ENCODE data around the gene ADAMTS18.

The ADAMTS18 gene

GRCh38 chr16:77328768-77329167 is 106.1 kb downstream of the ADAMTS18 start:
- no peak for DNase-seq (ENCODE audit: low read depth)

GRCh38 chr16:77328274-77328673 is 106.6 kb downstream of the ADAMTS18 start:
- no peak for DNase-seq (ENCODE audit: low read depth)

DNA sequence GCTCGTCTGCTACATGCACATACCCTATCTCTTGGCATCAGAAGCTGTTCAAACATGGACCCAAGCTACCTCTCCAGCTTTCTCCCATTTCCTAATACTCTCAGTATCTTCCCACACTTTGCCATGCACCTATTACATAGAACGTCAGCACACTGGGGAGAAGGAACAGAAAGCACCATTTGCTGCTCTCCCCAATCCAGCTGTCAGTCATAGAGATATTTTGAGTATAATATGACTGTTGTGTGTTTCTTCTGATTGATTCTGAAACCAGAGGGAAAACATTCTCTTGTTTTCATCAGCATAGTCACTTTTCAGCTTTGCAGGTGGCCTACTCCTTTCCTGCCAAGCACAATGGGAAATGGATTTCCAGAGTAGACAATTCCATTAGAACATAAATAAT is 107.1 kb downstream of the ADAMTS18 start:
- no peak for DNase-seq (ENCODE audit: low read depth)

DNA sequence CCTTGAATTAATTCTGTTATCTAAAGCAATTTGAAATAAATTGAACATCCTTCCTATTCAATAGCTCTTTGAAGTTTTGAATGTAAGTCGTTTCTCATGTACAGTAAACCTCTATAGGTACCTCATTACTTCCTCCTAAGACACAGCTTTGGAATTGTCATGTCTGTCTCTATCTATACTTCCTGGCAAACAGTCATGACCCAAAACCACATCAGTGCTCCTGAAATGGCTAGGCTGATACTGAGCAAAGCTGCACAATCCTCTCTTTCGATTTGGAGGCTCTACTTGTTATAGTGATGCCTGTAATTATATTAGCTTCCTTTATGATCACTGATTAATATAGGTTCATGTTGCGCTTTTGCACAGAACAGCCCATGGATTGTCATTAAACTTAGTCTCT is 110.1 kb downstream of the ADAMTS18 start:
- DNase-seq (ENCODE audit: low read depth), result no peak

- no peak for DNase-seq (ENCODE audit: low read depth)
Observed at GRCh38 chr16:77323695-77324094, 111.1 kb downstream of the ADAMTS18 start.

GRCh38 chr16:77322757-77323156 is 112.1 kb downstream of the ADAMTS18 start:
- DNase-seq (ENCODE audit: low read depth), result no peak

GRCh38 chr16:77317059-77317458 is 117.8 kb downstream of the ADAMTS18 start:
- no peak for DNase-seq (ENCODE audit: low read depth)

- DNase-seq (ENCODE audit: low read depth), result no peak
Observed at GRCh38 chr16:77310877-77311276, 124.0 kb downstream of the ADAMTS18 start.

GRCh38 chr16:77308163-77308561 is 126.7 kb downstream of the ADAMTS18 start:
- DNase-seq (ENCODE audit: low read depth), result peak; percentile 92

DNA sequence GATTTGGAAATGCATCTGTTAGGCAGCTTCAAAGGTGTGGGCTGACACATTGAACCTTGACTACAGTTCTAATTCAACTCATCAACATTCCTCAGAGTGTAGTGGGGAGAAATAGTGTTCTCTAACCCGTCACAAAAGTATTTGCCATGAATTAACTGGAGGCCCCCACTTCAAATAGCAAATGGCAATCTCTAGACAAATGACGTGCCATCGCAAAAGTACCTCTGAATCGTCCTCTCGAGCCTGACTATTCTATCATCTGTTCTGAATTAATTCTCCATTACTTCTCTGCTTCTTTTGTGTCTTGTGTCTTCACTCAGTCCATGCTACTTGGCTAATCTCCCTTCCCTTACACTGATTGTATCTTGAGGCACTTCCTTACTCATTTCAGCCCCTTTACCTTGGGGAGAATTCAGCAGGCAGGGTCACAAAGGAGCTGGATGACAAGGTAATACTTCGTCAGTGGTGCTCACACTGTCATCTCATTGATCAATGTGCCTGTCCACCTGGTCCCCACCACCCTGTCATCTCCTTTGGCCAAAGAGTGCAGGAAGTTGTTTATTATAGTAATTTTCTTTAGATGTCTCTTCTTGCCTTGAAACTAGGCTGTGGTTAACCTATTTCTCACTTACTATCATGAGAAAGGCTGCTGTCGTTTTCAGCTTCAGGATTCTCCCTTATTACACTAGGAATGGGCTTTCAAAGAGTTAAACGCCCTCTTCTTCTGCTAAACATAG is 127.2 kb downstream of the ADAMTS18 start:
- no peak for DNase-seq (ENCODE audit: low read depth)

DNA sequence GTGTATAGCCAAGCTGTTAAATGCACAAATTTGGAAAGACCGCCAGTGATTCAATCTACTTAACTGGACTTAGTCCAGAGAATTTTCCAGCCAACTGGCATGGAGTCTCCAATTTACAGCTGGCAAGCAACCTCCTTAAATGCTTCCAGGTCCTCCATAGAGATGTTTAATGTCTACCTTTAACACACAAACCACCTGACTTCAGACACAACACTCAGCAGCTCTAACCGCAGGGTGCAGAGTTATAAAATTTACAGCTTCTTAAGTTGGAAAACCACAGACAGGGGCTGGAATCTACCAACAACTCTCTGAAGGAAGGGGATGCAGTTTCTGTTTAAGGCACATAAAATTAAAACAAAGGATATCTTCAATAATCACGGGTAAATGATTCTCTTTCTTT is 128.8 kb downstream of the ADAMTS18 start:
- peak; percentile 39 for DNase-seq (ENCODE audit: low read depth)

GRCh38 chr16:77304877-77305276 is 130.0 kb downstream of the ADAMTS18 start:
- no peak for DNase-seq (ENCODE audit: low read depth)

- no peak for DNase-seq (ENCODE audit: low read depth)
Observed at GRCh38 chr16:77304134-77304533, 130.7 kb downstream of the ADAMTS18 start.

GRCh38 chr16:77302674-77303073 is 132.2 kb downstream of the ADAMTS18 start:
- no peak for DNase-seq (ENCODE audit: low read depth)

GRCh38 chr16:77302249-77302648 is 132.6 kb downstream of the ADAMTS18 start:
- no peak for DNase-seq (ENCODE audit: low read depth)

DNA sequence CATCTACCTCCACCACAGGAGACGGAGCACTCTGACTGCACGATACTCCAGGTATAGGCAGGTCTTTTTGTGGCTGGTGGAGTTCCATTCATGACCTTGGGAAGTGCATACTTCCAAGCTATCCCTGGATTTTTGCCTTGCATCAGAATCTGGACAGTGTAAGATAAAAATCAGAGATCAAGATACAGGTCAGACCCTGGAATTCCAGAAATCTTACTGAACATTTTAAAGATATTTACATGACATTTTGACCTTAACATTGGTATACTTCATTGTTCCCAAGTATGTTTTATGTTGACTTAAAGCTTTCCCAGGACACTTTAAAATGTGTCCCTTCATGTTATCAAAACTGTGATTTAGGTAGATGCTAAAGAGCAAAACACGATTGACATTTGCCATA is 134.6 kb downstream of the ADAMTS18 start:
- no peak for DNase-seq (ENCODE audit: low read depth)

DNA sequence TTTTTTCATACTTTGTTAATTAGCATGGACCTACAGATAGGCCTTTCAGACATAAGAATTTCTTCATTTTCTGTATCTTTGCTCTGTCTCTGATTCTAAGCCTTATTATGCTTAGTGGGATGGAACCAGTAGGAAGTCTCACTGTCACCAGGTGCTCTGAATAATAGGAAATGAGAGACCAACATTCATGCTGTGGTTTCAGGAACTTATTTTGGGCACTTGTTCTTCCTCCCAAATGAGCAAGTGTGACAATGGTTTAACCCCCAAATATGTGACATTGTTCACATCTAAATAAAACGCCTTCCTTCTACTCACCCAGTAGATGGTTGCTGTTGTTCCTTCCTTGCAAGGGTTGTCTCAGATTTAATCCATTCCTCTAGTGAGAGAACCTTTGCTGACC is 135.4 kb downstream of the ADAMTS18 start:
- no peak for DNase-seq (ENCODE audit: low read depth)

- DNase-seq (ENCODE audit: low read depth), result peak; percentile 95
Observed at GRCh38 chr16:77298418-77299360, 136.1 kb downstream of the ADAMTS18 start.

- peak; percentile 57 for DNase-seq (ENCODE audit: low read depth)
Observed at GRCh38 chr16:77297996-77298395, 136.8 kb downstream of the ADAMTS18 start.

DNA sequence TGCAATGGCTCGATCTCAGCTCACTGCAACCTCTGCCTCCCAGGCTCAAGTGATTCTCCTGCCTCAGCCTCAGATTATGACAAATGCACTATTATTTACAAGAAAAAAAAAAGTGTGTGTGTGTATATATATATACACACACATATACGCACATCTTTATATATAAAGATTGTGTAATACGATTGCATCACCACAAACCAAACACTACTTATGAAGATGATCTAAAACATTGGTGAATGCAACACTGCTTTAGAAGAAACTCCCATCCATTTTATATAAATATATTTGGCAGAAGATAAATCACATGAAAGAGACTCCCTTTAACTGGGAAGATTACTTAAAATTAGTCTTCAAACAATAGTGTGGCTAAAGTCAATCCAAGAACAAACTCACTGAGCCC is 138.9 kb downstream of the ADAMTS18 start:
- peak; percentile 22 for DNase-seq (ENCODE audit: low read depth)

- DNase-seq (ENCODE audit: low read depth), result peak; percentile 74
Observed at GRCh38 chr16:77290451-77291115, 144.3 kb downstream of the ADAMTS18 start.

- peak; percentile 98 for DNase-seq (ENCODE audit: low read depth)
Observed at GRCh38 chr16:77289331-77289809, 145.5 kb downstream of the ADAMTS18 start.

Measured in amniotic epithelial cell (primary cell).